T-helper 17 cell (primary cell): ENCODE data around the gene LRRC4. TPM values are rescaled to one million over a fixed set of nuclear protein-coding genes. Genes with fewer than 3 reads are reported as not detected.

ENCODE experiments used
- ATAC-seq: fragments of 150-1000 bp; cut with Tn5 transposase; 2 replicates; pipeline ENCODE4 v1.10.0; 2021; ENCODE audit warnings: mild to moderate bottlenecking, moderate library complexity
- DNase-seq, 3 donors: peaks; one replicate each; pipeline versions ENCODE4 v3.0.0 to v3.0.0-alpha.2; 2020 to 2021
- H3K9me3 ChIP-seq: one replicate; pipeline ENCODE4 v1.7.0; 2013; ENCODE audit warnings: low read length, mild to moderate bottlenecking; ENCODE audit not compliant: control insufficient read depth, poor library complexity, severe bottlenecking
- H3K27ac Mint-ChIP-seq: one replicate; pipeline ENCODE4 v1.8.0; 2022; ENCODE audit warnings: mild to moderate bottlenecking, moderate library complexity, mixed read lengths
- H3K27me3 Mint-ChIP-seq: one replicate; pipeline ENCODE4 v1.8.0; 2022; ENCODE audit warnings: mixed read lengths
- H3K36me3 Mint-ChIP-seq: one replicate; pipeline ENCODE4 v1.8.0; 2022; ENCODE audit warnings: low read depth, mixed read lengths
- H3K4me1 Mint-ChIP-seq: one replicate; pipeline ENCODE4 v1.8.0; 2022; ENCODE audit warnings: mild to moderate bottlenecking, mixed read lengths
- H3K4me3 Mint-ChIP-seq: one replicate; pipeline ENCODE4 v1.8.0; 2022; ENCODE audit warnings: mild to moderate bottlenecking, moderate library complexity, mixed read lengths
- total RNA-seq, 4 donors: library from RNA in 2 of 4; stranded (reverse) in 2 of 4; gene quantifications; one replicate each; pipeline ENCODE4 v1.2.3 and lab custom pipeline; 2022 to 2026

LRRC4 gene
- total RNA-seq, 2 donors from 2014 or later = 0.34 to 0.57 TPM

DNA sequence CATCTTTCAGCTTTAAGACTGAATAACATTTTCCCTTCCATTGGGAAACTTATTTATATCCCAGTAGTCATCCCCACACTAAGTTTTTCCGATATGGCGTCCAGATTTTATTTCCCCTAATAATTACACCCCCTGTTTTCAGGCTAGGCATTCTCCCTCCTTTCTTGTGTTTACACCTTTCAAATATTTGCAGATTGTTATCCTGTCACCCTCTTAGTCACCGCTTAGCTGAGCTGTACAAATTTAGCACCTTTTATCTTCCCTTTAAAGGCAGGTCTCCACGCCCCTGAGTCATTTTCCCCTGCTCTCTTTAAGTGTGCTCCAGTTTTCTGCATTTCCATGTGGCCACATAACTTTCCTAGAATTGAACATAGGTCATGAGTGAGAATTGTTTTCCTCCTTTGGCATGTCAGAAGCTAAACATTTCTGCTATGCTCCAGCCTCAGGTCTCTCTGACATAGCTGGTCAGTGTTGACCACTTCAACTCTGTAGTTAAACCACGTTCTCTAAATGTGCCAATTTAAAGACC is 47.4 kb downstream of the LRRC4 start:
- no peaks in the 10 kb centered on the region for H3K9me3 ChIP-seq
- no peaks in the 10 kb centered on the region for H3K27me3 Mint-ChIP-seq
- ATAC-seq = no peak
- H3K36me3 Mint-ChIP-seq = peaks cover 3% of the 10 kb centered on the region
- peak overlapping the region; percentile 22 for H3K27ac Mint-ChIP-seq
- DNase-seq = no peak
- H3K4me3 Mint-ChIP-seq = no peak overlapping the region
- peaks cover 16% of the 10 kb centered on the region for H3K4me1 Mint-ChIP-seq

DNA sequence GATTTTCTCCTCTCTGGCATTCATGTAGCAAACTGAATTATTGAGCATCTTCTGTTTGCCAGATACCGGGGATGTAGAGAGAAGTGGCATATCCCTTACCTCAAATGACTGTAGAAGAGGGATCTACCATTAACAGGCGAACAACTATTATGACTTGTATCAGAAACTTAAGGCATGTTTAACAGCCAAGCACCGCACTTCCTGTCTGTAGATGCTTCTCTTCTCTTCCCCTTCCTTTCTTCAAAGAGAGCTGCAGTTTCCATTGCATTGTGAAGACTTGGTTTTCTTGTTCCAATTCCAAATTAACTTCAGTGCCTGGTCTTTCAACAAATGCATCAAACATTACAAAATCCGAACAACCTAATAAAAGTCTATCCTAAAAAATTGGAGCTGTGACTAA is 49.3 kb downstream of the LRRC4 start:
- Mint-ChIP-seq H3K4me1 (peaks cover 16% of the 10 kb centered on the region), H3K27me3 (no peaks in the 10 kb centered on the region), H3K4me3 (no peak overlapping the region), H3K36me3 (peaks cover 10% of the 10 kb centered on the region), H3K27ac (no peak overlapping the region)
- peaks cover 4% of the 10 kb centered on the region for H3K9me3 ChIP-seq
- ATAC-seq = no peak
- no peak for DNase-seq

DNA sequence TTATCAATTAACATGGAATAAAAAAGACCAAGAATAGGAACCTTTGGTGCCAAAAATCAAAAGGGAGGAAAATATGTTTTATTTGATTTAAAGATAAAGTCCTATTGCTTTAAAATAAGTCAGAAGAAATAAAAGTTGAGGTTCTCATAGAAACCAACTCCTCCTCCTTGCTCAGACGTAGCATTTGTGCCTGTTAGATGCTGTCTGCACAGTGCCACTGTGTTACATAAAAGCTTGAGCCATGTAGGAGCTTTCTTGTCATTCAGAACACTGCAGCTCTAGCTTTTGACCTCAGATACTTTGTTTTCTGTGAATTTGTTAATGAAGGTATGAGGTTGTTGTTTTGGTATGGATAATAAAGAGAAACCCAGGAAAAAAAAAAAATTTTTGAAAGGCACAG is 50.3 kb downstream of the LRRC4 start:
- H3K9me3 ChIP-seq = peaks cover 4% of the 10 kb centered on the region
- Mint-ChIP-seq H3K27me3 (no peaks in the 10 kb centered on the region), H3K4me1 (peaks cover 16% of the 10 kb centered on the region), H3K4me3 (no peak overlapping the region), H3K36me3 (peaks cover 10% of the 10 kb centered on the region), H3K27ac (no peak overlapping the region)
- no peak for ATAC-seq
- no peak for DNase-seq

DNA sequence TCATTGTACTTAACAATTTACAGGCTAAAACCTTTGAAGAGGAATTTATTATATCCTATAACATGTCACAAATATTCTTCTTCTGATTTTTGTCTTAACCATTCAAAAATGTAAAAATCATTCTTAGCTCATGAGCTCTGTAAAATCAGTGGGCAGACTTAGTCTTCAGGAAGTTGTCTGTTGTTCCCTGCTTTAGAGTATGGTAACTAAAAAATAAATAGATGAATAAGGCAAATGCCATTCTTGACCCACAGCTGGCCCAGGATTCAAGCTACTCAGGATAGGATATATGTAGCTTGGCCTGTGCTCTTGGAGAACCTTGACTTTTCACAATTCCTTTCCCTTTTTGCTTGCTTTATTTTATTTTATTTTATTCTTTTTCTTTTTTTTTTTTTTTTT is 51.5 kb downstream of the LRRC4 start:
- no peak for ATAC-seq
- H3K36me3 Mint-ChIP-seq = peaks cover 10% of the 10 kb centered on the region
- H3K4me1 Mint-ChIP-seq = peaks cover 14% of the 10 kb centered on the region
- no peak overlapping the region for H3K27ac Mint-ChIP-seq
- no peaks in the 10 kb centered on the region for H3K27me3 Mint-ChIP-seq
- no peak overlapping the region for H3K4me3 Mint-ChIP-seq
- no peak for DNase-seq
- peaks cover 4% of the 10 kb centered on the region for H3K9me3 ChIP-seq

DNA sequence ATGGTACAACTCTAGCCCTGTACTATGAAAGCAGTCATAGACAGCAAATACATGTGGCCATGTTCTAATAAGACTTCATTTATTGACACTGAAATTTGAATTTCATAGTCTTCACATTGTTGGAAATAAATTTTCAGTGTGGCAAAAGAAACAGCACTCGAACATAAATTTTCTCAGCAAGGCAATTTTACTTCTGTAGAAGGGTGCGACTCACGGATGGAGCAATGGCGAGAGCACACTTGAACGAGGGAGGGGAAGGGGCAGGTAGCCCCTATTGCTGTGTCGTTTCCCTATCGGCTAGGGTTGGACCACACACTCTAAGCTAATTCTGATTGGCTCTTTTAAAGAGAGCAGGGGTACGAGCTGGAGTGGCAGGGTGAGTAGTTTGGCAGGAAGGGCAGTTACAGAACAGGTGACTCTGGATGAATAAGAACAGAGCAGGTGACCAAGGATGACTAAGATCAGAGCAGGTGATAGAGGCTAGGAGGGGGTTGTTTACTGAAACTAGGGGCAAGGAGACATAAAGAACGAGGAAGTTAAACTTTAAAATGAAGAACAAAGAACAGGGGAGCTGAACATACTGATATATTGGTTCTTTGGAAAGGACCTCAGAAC is 52.0 kb downstream of the LRRC4 start:
- no peaks in the 10 kb centered on the region for H3K27me3 Mint-ChIP-seq
- H3K4me1 Mint-ChIP-seq = peaks cover 10% of the 10 kb centered on the region
- H3K9me3 ChIP-seq = peaks cover 4% of the 10 kb centered on the region
- no peak overlapping the region for H3K4me3 Mint-ChIP-seq
- H3K27ac Mint-ChIP-seq = no peak overlapping the region
- no peak for DNase-seq
- H3K36me3 Mint-ChIP-seq = peaks cover 10% of the 10 kb centered on the region
- no peak for ATAC-seq

DNA sequence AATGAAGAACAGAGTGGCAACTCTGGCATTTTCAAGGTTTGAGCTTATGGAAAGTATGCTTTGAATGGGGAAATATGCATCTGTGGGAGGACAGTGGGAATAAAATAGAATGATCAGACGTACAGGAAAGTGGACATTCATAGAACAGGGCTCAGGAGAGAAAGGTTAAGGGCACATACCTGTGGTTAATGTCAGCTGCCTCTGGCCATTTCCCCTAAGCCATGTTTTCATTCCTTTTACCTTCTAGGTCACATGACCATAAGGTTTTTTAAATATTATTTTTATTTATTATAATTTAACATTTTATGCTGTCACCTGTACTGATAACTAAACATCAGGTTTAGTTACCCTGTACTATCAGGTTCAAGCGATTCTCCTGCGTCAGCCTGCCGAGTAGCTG is 52.8 kb downstream of the LRRC4 start:
- peaks cover 4% of the 10 kb centered on the region for H3K9me3 ChIP-seq
- Mint-ChIP-seq H3K4me1 (peaks cover 5% of the 10 kb centered on the region), H3K27me3 (no peaks in the 10 kb centered on the region), H3K36me3 (peaks cover 7% of the 10 kb centered on the region), H3K27ac (no peak overlapping the region), H3K4me3 (no peak overlapping the region)
- ATAC-seq (no peak), DNase-seq (no peak)

Other genes with a start within 250 kb of the LRRC4 start
- not detected for gene LEP, start 209.8 kb upstream of the LRRC4 start, total RNA-seq